HG03520 (cell line): ENCODE measurements around the gene PALD1.

Experiments
- ATAC-seq: cut with Tn5 transposase; IDR thresholded peaks from one replicate; pipeline ENCODE4 v1.9.1; 2021; ENCODE audit warnings: mild to moderate bottlenecking, moderate library complexity; ENCODE audit not compliant: unreplicated experiment

Gene PALD1

GRCh38 chr10:70535001-70535400, 56.4 kb downstream of the PALD1 start:
- ATAC-seq: no peak

GRCh38 chr10:70535451-70535850, 56.9 kb downstream of the PALD1 start:
- no peak for ATAC-seq

- no peak for ATAC-seq
These were observed 57.8 kb downstream of the PALD1 start for GRCh38 chr10:70536196-70536861.

- ATAC-seq: no peak
These were observed 59.0 kb downstream of the PALD1 start for GRCh38 chr10:70537398-70538194.

GRCh38 chr10:70538195-70538520, 59.6 kb downstream of the PALD1 start:
- no peak for ATAC-seq

GRCh38 chr10:70538731-70539338, 60.3 kb downstream of the PALD1 start:
- ATAC-seq: no peak

GRCh38 chr10:70539471-70539870, 60.9 kb downstream of the PALD1 start:
- no peak for ATAC-seq

- ATAC-seq: no peak
These were observed 61.7 kb downstream of the PALD1 start for GRCh38 chr10:70540089-70540788.

GRCh38 chr10:70540789-70541360, 62.3 kb downstream of the PALD1 start:
- no peak for ATAC-seq

- no peak for ATAC-seq
These were observed 63.4 kb downstream of the PALD1 start for GRCh38 chr10:70541736-70542564.

- no peak for ATAC-seq
These were observed 64.0 kb downstream of the PALD1 start for GRCh38 chr10:70542565-70542938.

- ATAC-seq: no peak
These were observed 65.3 kb downstream of the PALD1 start for GRCh38 chr10:70543911-70544310.

- ATAC-seq: no peak
These were observed 66.1 kb downstream of the PALD1 start for GRCh38 chr10:70544431-70545340.

GRCh38 chr10:70546584-70546983, 68.0 kb downstream of the PALD1 start:
- ATAC-seq: no peak

- ATAC-seq: no peak
These were observed 70.9 kb downstream of the PALD1 start for GRCh38 chr10:70549351-70549961.

- ATAC-seq: no peak
These were observed 71.4 kb downstream of the PALD1 start for GRCh38 chr10:70549962-70550458.

- ATAC-seq: no peak
These were observed 71.9 kb downstream of the PALD1 start for GRCh38 chr10:70550459-70550858.

- no peak for ATAC-seq
These were observed 72.9 kb downstream of the PALD1 start for GRCh38 chr10:70551466-70551865.

- no peak for ATAC-seq
These were observed 73.4 kb downstream of the PALD1 start for GRCh38 chr10:70551971-70552422.
